ELF-1 (cell line): ENCODE data around the gene PROX2.

Experiments
- DNase-seq: peaks from one replicate; pipeline ENCODE4 v3.0.0-alpha.2; 2016; ENCODE audit warnings: low read depth, low spot score

PROX2 gene

GRCh38 chr14:74881431-74882102 lies 5.6 kb upstream of the PROX2 start, which contains the start of gene DLST:
DLST (plus strand) TSS chr14:74881916; CDS start chr14:74881954, 38 bp downstream.
- DNase-seq: peak; percentile 95

DNA sequence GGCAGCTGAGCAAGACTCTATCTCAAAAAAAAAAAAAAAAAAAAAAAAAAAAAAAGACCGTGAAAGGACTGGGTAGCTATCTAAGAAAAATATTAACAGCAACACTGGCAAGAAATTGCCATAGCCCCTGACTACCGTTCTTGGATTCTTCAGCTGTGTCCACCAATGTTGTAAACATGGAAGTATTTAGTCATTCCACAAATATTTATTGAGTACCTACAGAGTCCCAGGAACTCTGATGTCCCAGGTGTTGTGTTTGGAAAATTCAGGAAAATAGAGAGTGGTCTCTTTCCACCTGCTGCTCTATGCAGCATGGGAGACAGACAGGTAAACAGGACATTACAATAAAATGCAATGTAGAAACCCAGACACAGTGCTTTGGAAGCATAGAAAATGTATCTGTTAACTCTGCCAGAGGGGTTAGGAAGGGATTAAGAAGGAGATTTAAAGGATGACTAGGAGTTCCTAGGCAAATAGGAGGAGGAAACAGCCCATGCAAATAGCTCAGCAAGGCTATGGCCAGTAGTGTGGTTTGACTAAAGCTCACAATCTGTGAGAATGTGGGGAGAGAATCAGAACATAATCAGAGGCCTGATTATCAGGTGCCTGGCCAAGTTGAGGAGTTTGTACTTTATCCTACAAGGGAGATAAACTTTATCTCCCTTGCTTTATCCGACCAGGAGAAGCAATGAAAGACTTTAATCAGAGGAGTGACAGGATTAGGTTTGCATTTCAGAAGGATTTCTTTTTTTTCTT lies 3.7 kb upstream of the PROX2 start:
- DNase-seq: no peak

GRCh38 chr14:74875204-74875603 lies 741 bp downstream of the PROX2 start:
- DNase-seq: no peak

- no peak for DNase-seq
These were observed 4.1 kb downstream of the PROX2 start for GRCh38 chr14:74871819-74872218.

DNA sequence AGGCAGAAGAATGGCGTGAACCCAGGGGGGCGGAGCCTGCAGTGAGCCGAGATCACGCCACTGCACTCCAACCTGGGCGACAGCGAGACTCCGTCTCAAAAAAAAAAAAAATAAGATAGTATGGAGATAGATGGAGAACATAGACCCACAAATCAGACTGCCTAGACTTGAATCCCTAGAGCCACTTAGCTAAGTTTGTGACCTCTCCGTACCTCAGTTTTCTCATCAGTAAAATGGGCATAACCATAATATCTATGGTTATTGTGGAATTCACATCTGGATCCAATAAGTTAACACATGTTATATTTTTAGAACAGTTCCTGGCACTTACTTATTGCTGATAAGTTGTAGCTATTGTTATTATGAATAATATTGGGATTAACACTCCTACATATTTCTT lies 7.2 kb downstream of the PROX2 start:
- no peak for DNase-seq

- DNase-seq: no peak
These were observed 8.3 kb downstream of the PROX2 start for GRCh38 chr14:74867673-74868072.

DNA sequence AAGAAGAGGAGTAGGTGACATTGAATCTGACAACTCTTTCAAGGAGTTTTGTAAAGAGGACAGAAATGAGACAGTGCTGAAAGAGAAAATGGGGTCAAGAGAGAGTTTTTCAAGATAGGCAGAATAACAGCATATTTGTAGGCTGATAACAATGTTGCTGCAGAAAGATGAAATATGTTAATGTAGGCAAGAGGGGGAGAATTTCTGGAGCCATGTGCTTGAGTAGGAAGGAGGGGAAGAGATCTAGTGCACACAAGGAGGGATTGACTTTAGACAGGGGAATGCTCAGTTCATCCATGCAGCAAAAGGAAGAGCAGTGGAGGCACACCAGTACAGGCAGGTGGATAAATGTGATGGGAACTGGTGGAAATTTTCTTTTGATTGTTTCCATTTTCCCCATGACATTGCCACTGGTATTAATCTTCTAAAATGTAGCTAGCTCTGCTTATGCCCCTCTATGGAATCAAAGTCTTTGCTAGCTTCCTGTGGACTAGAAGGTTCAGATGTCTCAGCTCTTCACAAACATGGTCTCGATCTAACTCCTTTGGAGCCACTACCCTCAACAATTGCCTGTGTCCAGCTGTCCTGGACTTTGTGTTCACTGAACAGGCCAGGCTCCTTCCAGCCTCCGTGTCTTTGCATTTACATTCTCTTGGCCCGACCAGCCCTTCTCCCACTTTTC lies 9.1 kb downstream of the PROX2 start:
- DNase-seq: no peak

DNA sequence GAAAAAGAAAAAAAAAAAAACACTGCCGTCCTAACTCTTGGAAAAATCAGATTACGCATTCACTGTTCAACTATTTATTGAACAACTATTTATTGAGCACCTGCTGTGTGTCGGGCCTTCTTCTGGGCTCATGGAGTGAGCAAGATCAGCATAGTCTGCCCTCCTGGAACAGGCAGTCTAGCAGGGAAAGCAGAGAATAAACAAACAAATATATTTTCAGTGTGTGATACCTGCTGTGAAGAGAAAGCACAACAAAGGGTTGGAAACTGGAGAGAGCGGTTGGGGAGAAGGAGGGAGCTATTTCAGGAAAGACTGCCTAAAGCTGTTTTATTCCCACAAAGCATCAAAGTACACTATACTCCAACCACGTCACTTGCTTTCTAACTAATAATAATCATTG lies 10.8 kb downstream of the PROX2 start:
- no peak for DNase-seq

DNA sequence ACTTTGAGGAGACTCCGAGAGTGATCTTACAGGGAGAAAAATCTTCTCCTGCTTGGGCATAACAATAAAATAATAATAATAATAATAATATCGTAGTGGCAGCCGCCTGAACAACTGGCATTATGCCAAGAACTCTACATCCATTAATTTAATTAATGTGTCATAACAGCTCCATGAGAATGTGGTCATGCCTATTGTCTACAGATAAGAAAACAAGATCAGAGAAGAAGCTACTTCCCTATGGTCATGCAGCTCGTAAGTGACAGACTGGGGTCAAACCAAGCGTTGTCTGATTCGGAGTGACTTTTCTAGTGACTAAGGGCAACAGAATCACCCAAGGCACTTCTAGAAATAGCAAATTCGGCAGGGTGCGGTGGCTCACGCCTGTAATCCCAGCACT lies 11.7 kb downstream of the PROX2 start:
- no peak for DNase-seq

DNA sequence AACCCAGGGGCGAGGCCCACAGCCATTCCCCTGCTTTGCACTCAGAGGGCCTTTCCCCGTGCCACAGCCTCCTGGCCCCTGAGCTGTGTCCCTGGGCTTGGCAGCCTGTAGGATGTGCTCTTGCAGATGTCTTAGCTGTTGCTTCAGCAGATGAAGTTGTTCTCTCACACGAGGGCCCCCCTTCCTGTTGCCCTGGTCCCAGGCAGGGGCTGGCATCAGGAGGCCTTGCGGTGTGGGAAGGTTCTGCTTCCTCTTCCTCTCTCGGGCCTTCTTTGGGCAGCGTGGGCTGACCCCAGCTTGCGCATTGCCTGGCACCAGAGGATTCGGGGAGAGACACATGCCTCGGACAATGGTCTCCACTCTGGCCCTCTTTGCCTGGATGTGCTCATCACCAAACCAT lies 12.7 kb downstream of the PROX2 start:
- no peak for DNase-seq

- DNase-seq: no peak
These were observed 14.2 kb downstream of the PROX2 start for GRCh38 chr14:74861734-74862090.

DNA sequence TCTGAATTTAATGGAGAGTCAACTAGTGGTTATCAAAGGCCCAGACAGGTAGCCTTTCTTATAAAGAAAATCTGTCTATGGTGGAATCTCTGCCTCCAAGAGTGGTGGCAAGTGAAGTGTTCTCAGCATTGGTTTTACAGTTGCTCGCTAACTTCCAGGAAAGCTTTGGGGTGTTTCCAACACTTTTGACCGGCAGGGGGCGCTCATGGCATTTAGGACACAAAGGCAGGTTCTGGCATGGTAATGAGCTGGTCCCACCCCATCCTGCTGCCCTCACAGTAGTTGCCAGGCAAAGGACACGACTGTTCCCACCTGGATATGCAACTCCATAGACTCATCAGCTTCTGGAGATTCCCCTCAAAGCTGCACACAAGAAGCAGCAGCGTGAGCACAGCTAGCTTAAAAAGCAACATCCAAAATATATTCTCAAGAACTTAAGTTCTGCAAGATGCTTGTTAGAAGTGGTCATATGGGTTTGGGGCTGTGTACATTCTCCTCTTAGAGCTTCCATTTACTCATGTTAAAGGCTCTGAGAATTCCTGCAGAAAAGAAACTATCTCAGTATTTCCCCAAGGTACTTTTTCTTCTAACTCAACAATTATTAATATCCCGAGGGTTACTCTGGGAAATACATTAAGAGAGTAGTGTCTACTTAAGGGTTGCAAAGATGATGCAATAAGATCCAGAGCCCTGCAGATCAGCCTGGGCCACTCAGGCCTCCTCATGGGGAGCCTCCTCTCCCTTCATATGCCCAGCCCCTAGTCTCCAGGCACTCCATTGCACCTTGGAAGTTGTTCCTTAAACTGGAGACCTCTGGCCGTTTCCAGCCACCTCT lies 14.8 kb downstream of the PROX2 start:
- DNase-seq: peak; percentile 92

- DNase-seq: no peak
These were observed 16.0 kb downstream of the PROX2 start for GRCh38 chr14:74859757-74860552.

DNA sequence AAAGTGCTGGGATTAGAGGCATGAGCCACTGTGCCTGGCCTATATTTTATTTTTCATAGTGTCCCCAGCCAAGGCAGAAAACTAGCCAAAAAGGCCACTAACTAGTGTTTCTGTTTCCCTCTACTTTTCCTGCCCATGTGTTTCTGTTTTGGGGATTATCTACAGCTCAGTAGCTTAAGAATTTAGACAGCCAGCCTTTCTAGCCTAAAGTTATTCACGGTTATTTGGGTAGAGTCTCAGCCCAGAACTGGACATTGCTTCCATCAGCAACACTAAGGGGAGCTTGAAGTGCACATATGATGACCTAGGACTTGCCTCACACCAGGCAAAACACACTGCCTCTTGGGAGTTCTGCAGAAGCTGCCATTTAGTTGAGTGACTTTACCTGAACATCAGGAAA lies 17.9 kb downstream of the PROX2 start:
- DNase-seq: no peak

DNA sequence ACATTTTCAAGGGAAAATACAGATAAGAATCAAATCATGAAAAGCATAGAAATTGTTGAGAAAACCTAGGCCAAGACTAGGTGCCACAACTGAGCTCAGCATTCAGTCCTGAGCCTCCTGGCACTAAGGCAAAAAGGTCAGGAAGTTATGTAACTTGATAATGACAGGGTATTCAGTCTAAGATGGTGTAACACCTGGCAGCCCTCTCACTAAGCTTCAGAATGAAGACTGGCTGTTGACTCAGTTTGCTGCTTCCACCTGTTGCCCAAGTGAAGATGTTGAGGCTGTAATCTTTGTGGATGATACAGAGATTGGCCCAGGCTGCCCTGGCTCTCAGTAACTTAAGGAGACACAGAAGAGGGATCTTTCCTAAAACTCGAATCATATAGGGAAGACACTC lies 19.6 kb downstream of the PROX2 start:
- DNase-seq: no peak

DNA sequence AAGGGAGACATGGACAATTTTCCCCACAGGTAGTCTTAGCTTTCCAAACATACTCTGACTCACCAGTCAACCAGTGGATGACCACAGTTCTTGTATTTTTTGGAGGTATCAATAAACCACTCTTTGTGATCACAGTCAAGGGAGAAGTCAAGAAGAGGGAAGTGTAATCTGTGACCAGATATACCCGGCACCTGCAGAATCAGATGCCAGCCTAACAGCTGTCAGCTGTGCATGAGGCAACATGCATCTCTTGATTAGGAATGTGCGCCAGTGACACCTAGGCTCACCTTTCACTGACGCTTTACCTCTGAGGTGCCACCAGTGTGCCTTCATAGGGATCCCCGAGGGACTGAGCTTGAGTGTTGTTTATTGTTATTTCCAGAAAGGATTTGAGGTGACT lies 20.0 kb downstream of the PROX2 start:
- no peak for DNase-seq

GRCh38 chr14:74855021-74855420 lies 20.9 kb downstream of the PROX2 start:
- no peak for DNase-seq

DNA sequence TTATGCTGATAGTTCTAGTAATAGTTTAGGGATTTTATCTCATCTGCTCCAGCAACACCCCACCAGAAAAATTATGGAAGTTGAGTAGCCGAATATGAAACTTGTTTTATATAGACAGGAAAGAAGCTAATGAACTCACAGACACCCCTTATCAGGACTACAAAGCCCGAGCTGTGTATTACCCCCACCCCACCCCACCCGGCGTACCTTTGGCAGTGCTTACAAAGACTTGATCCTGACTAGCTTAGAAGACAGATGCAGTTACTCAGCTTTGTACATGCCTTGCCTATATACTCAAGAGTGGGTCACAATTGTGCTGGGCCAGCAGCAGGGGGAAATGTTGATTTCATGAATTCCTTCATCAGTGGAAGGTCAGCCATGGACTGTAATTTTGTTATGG lies 22.4 kb downstream of the PROX2 start:
- no peak for DNase-seq

DNA sequence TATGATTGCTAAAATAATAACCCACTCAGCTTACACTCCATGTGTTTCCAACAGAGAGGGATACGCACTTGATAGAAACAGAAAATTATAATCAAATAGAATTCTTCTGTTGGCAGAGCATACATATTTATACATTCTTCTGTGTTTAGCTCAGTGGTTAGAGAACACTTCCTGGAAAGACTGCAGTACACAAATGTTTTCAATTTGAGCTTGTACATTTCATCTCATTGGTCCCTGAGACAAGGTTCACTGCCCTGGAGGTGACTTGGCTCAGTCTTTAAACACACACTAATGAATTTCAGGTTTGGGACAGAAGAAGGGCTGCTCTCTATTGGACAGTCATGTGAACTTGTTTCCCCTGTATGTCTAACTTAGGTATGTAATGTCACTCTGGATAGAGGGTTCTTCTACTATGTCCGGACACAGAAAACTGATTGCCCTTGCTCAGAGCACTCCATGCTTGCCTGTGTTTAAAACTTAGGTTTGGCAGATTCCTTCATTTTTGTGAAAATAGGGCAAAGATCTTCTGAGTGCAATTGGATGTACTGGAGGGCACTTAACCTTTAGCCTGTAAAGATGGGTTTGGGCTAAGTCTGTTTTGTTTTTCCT lies 22.9 kb downstream of the PROX2 start:
- no peak for DNase-seq

DNA sequence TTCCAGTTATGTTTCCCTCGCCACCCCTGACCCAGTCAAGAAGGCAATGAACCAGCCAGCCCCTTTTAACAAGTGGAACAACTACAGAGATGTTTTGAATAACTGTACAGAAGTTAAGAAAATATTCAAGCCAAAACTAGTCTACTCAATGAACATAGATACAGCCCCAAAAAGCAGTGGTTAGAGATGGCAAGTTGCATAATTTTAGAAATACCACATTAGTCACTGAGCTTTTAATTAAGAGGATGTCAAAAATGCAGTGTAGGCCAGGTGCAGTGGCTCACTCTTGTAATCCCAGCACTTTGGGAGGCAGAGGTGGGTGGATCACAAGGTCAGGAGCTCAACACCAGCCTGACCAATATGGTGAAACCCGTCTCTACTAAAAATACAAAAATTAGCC lies 27.2 kb downstream of the PROX2 start:
- DNase-seq: no peak
